HepG2 (cell line): ENCODE measurements around the gene RERE. TPM values are rescaled to one million over a fixed set of nuclear protein-coding genes. Genes with fewer than 3 reads are reported as not detected.

Experiments
- ATAC-seq: fragments of 200-7000 bp; cut with Tn5 transposase; 3 replicates; pipeline ENCODE4 v1.9.1; 2020; ENCODE audit warnings: mild to moderate bottlenecking, moderate library complexity
- BruUV-seq: library from RNA; stranded (reverse); fragments of 400-500 nt; replicated peaks from 2 replicates; lab custom pipeline; 2021; lab: Mats Ljungman, UMichigan
- CTCF ChIA-PET: fragments of 300-600 bp; formaldehyde crosslinking; extraction: SDS; loops from one replicate; lab custom pipeline; 2021; ENCODE audit warnings: low total read pairs, inconsistent platforms, low intra/inter-chr PET ratio; lab: Yijun Ruan, JAX
- POLR2A ChIA-PET: fragments of 350-600 bp; sonication (Branson Sonifier 250); formaldehyde crosslinking; loops from one replicate; lab custom pipeline; 2020; ENCODE audit warnings: antibody characterized with exemption, inconsistent platforms; lab: Yijun Ruan, JAX
- DNase-seq: peaks from one replicate; pipeline ENCODE4 v3.0.0-alpha.2; 2015; ENCODE audit warnings: low spot score
- FAIRE-seq: peaks from 3 replicates; lab custom pipeline; 2011; peaks lifted over from hg19 to GRCh38; lab: Jason Lieb, UNC
- H2AFZ ChIP-seq: one replicate; pipeline ENCODE4 v1.6.1; 2011; ENCODE audit warnings: low read length, inconsistent platforms
- H3K27ac ChIP-seq: fragments of 300-600 bp; 3 replicates; pipeline ENCODE4 v1.8.0; 2011; ENCODE audit warnings: mixed run types, mild to moderate bottlenecking, mixed read lengths, low read length, inconsistent platforms; ENCODE audit not compliant: insufficient read depth; ENCODE audit errors: extremely low read length
- H3K27me3 ChIP-seq, 2 experiments: fragments of 200-600 bp in 1 of 2; 2 replicates in 1 of 2; 3 replicates in 1 of 2; pipeline versions ENCODE4 v1.6.0 to v1.8.0; 2011; ENCODE audit warnings: low read length in 2 of 2, mild to moderate bottlenecking in 2 of 2, moderate library complexity in 2 of 2, inconsistent platforms in 1 of 2; ENCODE audit not compliant: insufficient read depth in 2 of 2, control insufficient read depth in 1 of 2
- H3K36me3 ChIP-seq, 2 experiments: fragments of 200-600 bp in 1 of 2; replicated peaks in 1 of 2; 2 replicates in 1 of 2; 3 replicates in 1 of 2; pipeline versions ENCODE4 v1.5.1 to v1.8.0; 2011; ENCODE audit warnings: low read length in 2 of 2, inconsistent platforms in 1 of 2; ENCODE audit not compliant: insufficient read depth in 2 of 2, control insufficient read depth in 1 of 2
- H3K4me1 ChIP-seq: 2 replicates; pipeline ENCODE4 v1.5.1; 2012; ENCODE audit warnings: low read length, inconsistent platforms; ENCODE audit not compliant: insufficient read depth
- H3K4me2 ChIP-seq: 2 replicates; pipeline ENCODE4 v1.6.0; 2011; ENCODE audit warnings: low read depth, low read length, inconsistent platforms
- H3K4me3 ChIP-seq, 3 experiments: fragments of 200-600 bp in 1 of 3; sonication (generic), shearing (Covaris generic) in 1 of 3; replicated peaks in 1 of 3; 2 replicates each; pipeline ENCODE4 v1.5.1; 2011 to 2016; ENCODE audit warnings: low read length in 3 of 3, inconsistent platforms in 2 of 3, low read depth in 2 of 3, mild to moderate bottlenecking in 2 of 3, control low read depth in 1 of 3, mixed read lengths in 1 of 3; ENCODE audit not compliant: insufficient read depth in 1 of 3
- H3K79me2 ChIP-seq: one replicate; pipeline ENCODE4 v1.6.1; 2011; ENCODE audit warnings: low read length, inconsistent platforms; ENCODE audit not compliant: insufficient read depth
- H3K9ac ChIP-seq: 2 replicates; pipeline ENCODE4 v1.6.0; 2011; ENCODE audit warnings: mild to moderate bottlenecking, low read depth, low read length, inconsistent platforms; ENCODE audit not compliant: insufficient read depth
- H3K9me3 ChIP-seq: 2 replicates; pipeline ENCODE4 v1.5.1; 2012; ENCODE audit warnings: mild to moderate bottlenecking, low read length
- H4K20me1 ChIP-seq: 2 replicates; pipeline ENCODE4 v1.6.0; 2011; ENCODE audit warnings: inconsistent platforms, mild to moderate bottlenecking, low read length, moderate library complexity; ENCODE audit not compliant: insufficient read depth
- EHMT2 ChIP-seq: fragments of 200-600 bp; sonication (generic); IDR thresholded peaks from 2 replicates; pipeline ENCODE4 v1.7.0; 2017; ENCODE audit warnings: antibody characterized with exemption, low read depth, low read length, borderline replicate concordance
- ISL2 ChIP-seq: sonication (generic); formaldehyde crosslinking; IDR thresholded peaks from 2 replicates; pipeline ENCODE4 v1.5.0; 2020; ENCODE audit warnings: missing genetic modification reagents
- ONECUT2 ChIP-seq: sonication (generic); formaldehyde crosslinking; IDR thresholded peaks from 2 replicates; pipeline ENCODE4 v1.4.0; 2020; ENCODE audit warnings: missing genetic modification reagents
- ZBTB21 ChIP-seq: sonication (generic); formaldehyde crosslinking; IDR thresholded peaks from 2 replicates; pipeline ENCODE4 v1.4.0; 2020; ENCODE audit warnings: missing genetic modification reagents
- ZEB1 ChIP-seq: IDR thresholded peaks from 2 replicates; pipeline ENCODE4 v1.6.1; 2012; ENCODE audit warnings: mild to moderate bottlenecking, low read depth, inconsistent platforms; ENCODE audit not compliant: insufficient replicate concordance
- ZNF10 ChIP-seq: sonication (generic); formaldehyde crosslinking; IDR thresholded peaks from 2 replicates; pipeline ENCODE4 v1.4.0; 2020; ENCODE audit warnings: mild to moderate bottlenecking, low read depth, missing genetic modification reagents, borderline replicate concordance
- ZNF12 ChIP-seq: sonication (generic); formaldehyde crosslinking; IDR thresholded peaks from 2 replicates; pipeline ENCODE4 v1.5.0; 2020; ENCODE audit warnings: missing genetic modification reagents
- ZNF160 ChIP-seq: sonication (generic); formaldehyde crosslinking; IDR thresholded peaks from 2 replicates; pipeline ENCODE4 v1.8.0; 2022; ENCODE audit warnings: mild to moderate bottlenecking, inconsistent platforms, missing genetic modification reagents
- ZNF264 ChIP-seq: sonication (generic); formaldehyde crosslinking; IDR thresholded peaks from 2 replicates; pipeline ENCODE4 v1.4.0; 2020; ENCODE audit warnings: missing genetic modification reagents
- ZNF362 ChIP-seq: sonication (generic); formaldehyde crosslinking; IDR thresholded peaks from 2 replicates; pipeline ENCODE4 v1.4.0; 2020; ENCODE audit warnings: missing genetic modification reagents, mild to moderate bottlenecking, borderline replicate concordance
- ZNF549 ChIP-seq: sonication (generic); formaldehyde crosslinking; IDR thresholded peaks from 2 replicates; pipeline ENCODE4 v1.5.0; 2020; ENCODE audit warnings: missing genetic modification reagents
- WGBS: methylation state at CpG from one replicate; pipeline ENCODE4 v1.1.6; 2017; ENCODE audit warnings: low lambda C conversion rate; 5-methylcytosine and 5-hydroxymethylcytosine counted together
- in situ Hi-C: cut with HindIII; loops from 2 replicates; pipeline ENCODE4 v1.10.0; 2017; ENCODE audit warnings: low pct_unique_long_range_greater_than_20kb; ENCODE audit not compliant: extremely low pct_ligation_motif_present
- intact Hi-C: fragments of 100-400 bp; cut with micrococcal nuclease; formaldehyde crosslinking; loops from one replicate; pipeline ENCODE4 v1.10.0; 2022; ENCODE audit not compliant: unreplicated experiment
- polyA plus RNA-seq, 8 experiments: library from polyadenylated mRNA; depleted of rRNA in 3 of 8; stranded (reverse) in 7 of 8; unstranded in 1 of 8; fragments of >200 nt; fragmentation: Illumina TruSeq in 4 of 8; extraction: Trizol in 4 of 8; gene quantifications; 2 replicates each; pipeline versions ENCODE4 v1.2.1 to v1.2.3, GENCODE V29; 2011 to 2016; ENCODE audit warnings: low read depth in 4 of 8, missing spikeins in 1 of 8, mixed read lengths in 1 of 8; ENCODE audit not compliant: insufficient read depth in 1 of 8
- total RNA-seq, 5 experiments: library from RNA; depleted of rRNA; stranded (reverse); fragments of >200 nt; fragmentation: Illumina TruSeq; extraction: Trizol; gene quantifications; 2 replicates each; pipeline ENCODE4 v1.2.3, GENCODE V29; 2016; ENCODE audit warnings: low read depth in 1 of 5
- TF ChIP-seq, protein P1 (sequence below): sonication (generic); formaldehyde crosslinking; conservative IDR thresholded peaks from 2 replicates; pipeline ENCODE4 v1.8.0; 2022; ENCODE audit warnings: mild to moderate bottlenecking, moderate library complexity, missing genetic modification reagents
- TF ChIP-seq, protein P2 (sequence below): sonication (generic); formaldehyde crosslinking; IDR thresholded peaks from 2 replicates; pipeline ENCODE4 v1.5.0; 2020; ENCODE audit warnings: missing genetic modification reagents

RERE gene
- total and polyA plus RNA-seq, 2 of the 13 experiments (the other 11 are each of a cell fraction or from before 2014, with no cell fraction given), result 18.3 to 21.9 TPM

GRCh38 chr1:8311068-8311718 lies 506.2 kb downstream of the RERE start:
- WGBS, result 73% methylated on average over 1 of the region's 1 CpG
- TF ChIP-seq ZNF362 (CRISPR knock-in tag), result 0 out of 2 replicates have a peak, but pooled peaks have one; percentile 18
- peak; percentile 99 for TF ChIP-seq ZNF264 (CRISPR knock-in tag)
- peak; percentile 91 for TF ChIP-seq ZNF12 (CRISPR knock-in tag)
- no peak for TF ChIP-seq EHMT2
- FAIRE-seq (no peak), ATAC-seq (no peak), DNase-seq (no peak)
- peaks cover 62% of the 10 kb centered on the region for H3K4me1 ChIP-seq
- H3K36me3 ChIP-seq, result no peaks in the 10 kb centered on the region; a peak in 1 of 5 replicates
- H2AFZ ChIP-seq, result no peak overlapping the region
- H3K27me3 ChIP-seq, result no peaks in the 10 kb centered on the region
- H3K4me3 ChIP-seq, result no peak overlapping the region
- ChIA-PET CTCF (no interaction called here), POLR2A (interaction anchor here (0.6 to 1.5 kb wide), 2 partner anchors 284 to 295 kb away, joined by 4 to 10 read pairs; partner anchors contain the start of gene ERRFI1)
- peaks cover 10% of the 10 kb centered on the region for H3K79me2 ChIP-seq
- no peak overlapping the region for H3K4me2 ChIP-seq
- no peak overlapping the region for H3K27ac ChIP-seq
- no peaks in the 10 kb centered on the region for H4K20me1 ChIP-seq
- in situ Hi-C loops (loop anchor here (5.0 to 10.0 kb wide), 2 partner anchors 296 to 329 kb away; no protein-coding TSS in a partner anchor), intact Hi-C loops (loop anchor here (5.0 to 10.0 kb wide), 2 partner anchors 54 to 116 kb away; no protein-coding TSS in a partner anchor)
- H3K9me3 ChIP-seq, result no peaks in the 10 kb centered on the region
- H3K9ac ChIP-seq, result no peak overlapping the region
- no TSS peak for BruUV-seq

DNA sequence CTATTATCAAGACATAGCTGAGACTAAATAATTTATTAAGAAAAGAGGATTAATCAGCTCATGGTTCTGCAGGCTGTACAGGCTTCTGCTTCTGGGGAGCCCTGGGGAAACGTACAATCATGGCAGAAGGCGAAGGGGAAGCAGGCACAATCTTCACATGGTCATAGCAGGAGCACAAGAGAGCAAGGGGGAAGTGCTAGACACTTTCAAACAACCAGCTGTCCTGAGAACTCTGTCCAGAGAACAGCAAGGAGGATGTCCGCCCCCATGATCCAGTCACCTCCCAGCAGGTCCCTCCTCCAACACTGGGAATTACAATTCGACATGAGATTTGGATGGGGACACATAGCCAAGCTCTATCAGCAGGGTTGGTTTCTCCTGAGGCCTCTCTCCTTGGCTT lies 509.8 kb downstream of the RERE start:
- no peak for FAIRE-seq
- in situ Hi-C loops, result no loop called here
- H2AFZ ChIP-seq, result no peak overlapping the region
- intact Hi-C loops, result no loop called here
- BruUV-seq, result no TSS peak
- no peak overlapping the region for H3K4me3 ChIP-seq
- H3K27me3 ChIP-seq, result no peaks in the 10 kb centered on the region
- POLR2A ChIA-PET, result interaction anchor here (1.1 kb wide), 1 partner anchor 107 kb away, joined by 3 read pairs; no protein-coding TSS in a partner anchor
- H3K27ac ChIP-seq, result no peak overlapping the region
- no peak overlapping the region for H3K9ac ChIP-seq
- CTCF ChIA-PET, result no interaction called here
- H3K4me2 ChIP-seq, result no peak overlapping the region
- DNase-seq, result no peak
- H3K9me3 ChIP-seq, result no peaks in the 10 kb centered on the region
- no peaks in the 10 kb centered on the region for H3K79me2 ChIP-seq
- H3K4me1 ChIP-seq, result peaks cover 36% of the 10 kb centered on the region
- no peaks in the 10 kb centered on the region for H4K20me1 ChIP-seq
- no peak for ATAC-seq
- 87% methylated on average over 4 of the region's 4 CpGs for WGBS
- H3K36me3 ChIP-seq, result no peaks in the 10 kb centered on the region
- TF ChIP-seq ISL2 (CRISPR knock-in tag), result no peak
- TF ChIP-seq, protein P1, sequence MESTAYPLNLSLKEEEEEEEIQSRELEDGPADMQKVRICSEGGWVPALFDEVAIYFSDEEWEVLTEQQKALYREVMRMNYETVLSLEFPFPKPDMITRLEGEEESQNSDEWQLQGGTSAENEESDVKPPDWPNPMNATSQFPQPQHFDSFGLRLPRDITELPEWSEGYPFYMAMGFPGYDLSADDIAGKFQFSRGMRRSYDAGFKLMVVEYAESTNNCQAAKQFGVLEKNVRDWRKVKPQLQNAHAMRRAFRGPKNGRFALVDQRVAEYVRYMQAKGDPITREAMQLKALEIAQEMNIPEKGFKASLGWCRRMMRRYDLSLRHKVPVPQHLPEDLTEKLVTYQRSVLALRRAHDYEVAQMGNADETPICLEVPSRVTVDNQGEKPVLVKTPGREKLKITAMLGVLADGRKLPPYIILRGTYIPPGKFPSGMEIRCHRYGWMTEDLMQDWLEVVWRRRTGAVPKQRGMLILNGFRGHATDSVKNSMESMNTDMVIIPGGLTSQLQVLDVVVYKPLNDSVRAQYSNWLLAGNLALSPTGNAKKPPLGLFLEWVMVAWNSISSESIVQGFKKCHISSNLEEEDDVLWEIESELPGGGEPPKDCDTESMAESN (CRISPR knock-in tag), result no peak
- no peak for TF ChIP-seq ONECUT2 (CRISPR knock-in tag)
- TF ChIP-seq ZNF160 (CRISPR knock-in tag), result no peak
- no peak for TF ChIP-seq ZBTB21 (CRISPR knock-in tag)
- TF ChIP-seq, protein P2, sequence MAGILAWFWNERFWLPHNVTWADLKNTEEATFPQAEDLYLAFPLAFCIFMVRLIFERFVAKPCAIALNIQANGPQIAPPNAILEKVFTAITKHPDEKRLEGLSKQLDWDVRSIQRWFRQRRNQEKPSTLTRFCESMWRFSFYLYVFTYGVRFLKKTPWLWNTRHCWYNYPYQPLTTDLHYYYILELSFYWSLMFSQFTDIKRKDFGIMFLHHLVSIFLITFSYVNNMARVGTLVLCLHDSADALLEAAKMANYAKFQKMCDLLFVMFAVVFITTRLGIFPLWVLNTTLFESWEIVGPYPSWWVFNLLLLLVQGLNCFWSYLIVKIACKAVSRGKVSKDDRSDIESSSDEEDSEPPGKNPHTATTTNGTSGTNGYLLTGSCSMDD (CRISPR knock-in tag), result no peak
- no peak for TF ChIP-seq ZEB1
- TF ChIP-seq ZNF10, result no peak
- no peak for TF ChIP-seq ZNF549 (CRISPR knock-in tag)
